GM12865 (cell line): Measurements from ENCODE around the gene POU3F1.

ENCODE experiments used
- DNase-seq: peaks from one replicate; pipeline ENCODE4 v3.0.0; 2010; ENCODE audit warnings: low read depth
- H3K4me3 ChIP-seq: 2 replicates; pipeline ENCODE4 v1.5.1; 2011; ENCODE audit warnings: mild to moderate bottlenecking, low read depth, low read length, control low read depth
- TF ChIP-seq, protein P1 (sequence below): IDR thresholded peaks from 2 replicates; pipeline ENCODE4 v1.5.1; 2011; ENCODE audit warnings: low read length, control low read depth, low read depth, inconsistent platforms; ENCODE audit not compliant: insufficient read depth; ENCODE audit errors: missing control alignments

POU3F1 gene

DNA sequence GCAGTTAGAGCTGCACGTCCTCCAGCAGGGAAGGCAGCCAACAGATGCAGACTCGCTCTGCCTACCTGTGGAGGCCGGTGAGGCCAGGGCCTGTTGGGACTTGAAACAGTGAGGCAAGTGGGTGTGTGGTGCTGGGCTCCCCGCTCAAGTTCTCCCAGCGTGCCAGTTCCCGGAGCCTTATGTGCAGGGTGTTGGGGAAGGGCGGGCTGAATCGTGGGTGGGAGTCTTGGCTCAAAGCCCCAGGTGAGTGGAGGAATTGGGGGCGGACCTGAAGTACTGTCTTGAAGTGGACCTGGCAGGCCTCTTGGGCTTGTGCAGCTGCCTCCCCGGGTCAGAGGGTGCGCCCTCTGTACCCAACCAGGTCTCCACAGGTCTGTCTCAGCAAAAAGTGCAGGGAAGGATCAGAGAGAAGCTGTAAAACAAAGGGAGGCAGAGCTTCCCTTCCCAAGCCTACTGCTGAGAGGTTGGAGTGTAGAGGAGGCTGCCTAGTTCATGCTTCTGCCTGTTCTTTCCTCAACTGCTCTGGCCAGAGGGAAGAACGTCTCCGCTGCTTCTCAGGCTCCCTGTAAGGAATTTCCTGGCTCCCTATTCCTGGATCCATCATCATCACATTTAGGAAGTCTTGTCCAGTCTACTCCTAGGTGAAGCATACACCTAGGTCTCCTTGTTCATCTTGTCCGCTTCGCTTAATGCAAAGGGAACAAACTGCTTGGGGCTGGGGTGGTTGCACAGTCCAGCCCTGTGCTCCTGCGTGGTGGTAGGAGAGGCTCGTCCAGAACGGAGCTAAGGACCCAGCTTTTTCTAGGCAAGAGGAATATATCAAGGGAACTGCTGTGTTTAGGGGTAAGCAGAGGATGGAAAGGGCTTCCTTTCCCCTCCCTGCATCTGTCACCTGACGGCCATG is 19.1 kb downstream of the POU3F1 start:
- TF ChIP-seq, protein P1, sequence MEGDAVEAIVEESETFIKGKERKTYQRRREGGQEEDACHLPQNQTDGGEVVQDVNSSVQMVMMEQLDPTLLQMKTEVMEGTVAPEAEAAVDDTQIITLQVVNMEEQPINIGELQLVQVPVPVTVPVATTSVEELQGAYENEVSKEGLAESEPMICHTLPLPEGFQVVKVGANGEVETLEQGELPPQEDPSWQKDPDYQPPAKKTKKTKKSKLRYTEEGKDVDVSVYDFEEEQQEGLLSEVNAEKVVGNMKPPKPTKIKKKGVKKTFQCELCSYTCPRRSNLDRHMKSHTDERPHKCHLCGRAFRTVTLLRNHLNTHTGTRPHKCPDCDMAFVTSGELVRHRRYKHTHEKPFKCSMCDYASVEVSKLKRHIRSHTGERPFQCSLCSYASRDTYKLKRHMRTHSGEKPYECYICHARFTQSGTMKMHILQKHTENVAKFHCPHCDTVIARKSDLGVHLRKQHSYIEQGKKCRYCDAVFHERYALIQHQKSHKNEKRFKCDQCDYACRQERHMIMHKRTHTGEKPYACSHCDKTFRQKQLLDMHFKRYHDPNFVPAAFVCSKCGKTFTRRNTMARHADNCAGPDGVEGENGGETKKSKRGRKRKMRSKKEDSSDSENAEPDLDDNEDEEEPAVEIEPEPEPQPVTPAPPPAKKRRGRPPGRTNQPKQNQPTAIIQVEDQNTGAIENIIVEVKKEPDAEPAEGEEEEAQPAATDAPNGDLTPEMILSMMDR: no peak
- H3K4me3 ChIP-seq: no peak overlapping the region
- DNase-seq: no peak

DNA sequence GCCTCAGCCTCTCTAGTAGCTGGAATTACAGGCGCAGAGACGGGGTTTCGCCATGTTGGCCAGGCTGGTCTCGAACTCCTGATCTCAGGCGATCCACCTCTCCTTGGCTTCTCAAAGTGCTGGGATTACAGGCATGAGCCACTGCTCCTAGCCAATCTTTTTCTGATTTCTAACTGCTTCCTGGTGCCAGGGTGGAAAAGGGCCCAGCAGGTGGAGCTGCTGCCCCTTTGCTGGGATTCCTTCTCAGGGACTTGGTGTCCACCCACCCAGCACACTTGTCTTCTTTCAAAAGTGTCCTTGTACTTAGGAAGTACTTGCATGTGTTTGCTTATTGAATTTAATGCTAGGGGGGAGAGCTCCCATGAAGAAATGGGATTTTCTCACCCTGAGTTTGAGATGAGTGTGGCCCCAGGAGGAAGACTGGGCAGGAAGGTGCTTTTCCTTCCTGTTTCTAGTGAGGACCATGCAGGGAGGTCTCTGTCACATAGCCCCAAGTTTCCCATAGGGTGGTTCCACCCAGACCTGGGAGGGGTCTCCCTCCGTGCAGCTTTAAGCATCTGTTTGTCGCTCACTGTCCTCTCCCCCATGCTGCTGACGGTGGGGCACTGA is 19.9 kb downstream of the POU3F1 start:
- no peak overlapping the region for H3K4me3 ChIP-seq
- TF ChIP-seq, protein P1: peak; percentile 66
- peak; percentile 72 for DNase-seq

DNA sequence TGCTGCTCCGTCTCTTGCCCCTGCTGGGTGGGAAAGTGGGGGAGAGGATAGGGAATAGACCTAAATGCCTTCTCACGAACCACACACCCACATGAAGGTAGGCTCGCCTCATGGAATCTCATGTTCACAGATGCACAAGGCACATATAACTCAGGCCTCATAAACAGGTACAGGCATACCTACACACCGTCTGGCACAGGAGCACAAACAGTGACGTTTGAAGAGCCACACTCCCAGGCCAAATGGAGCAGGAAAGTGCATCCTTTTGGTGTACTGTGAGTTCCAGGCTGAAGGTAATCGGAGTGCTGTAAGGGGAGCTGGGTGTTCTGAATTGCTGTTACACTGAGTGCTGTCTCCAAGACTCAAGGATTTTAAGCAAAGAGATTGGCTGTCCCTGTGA is 20.9 kb downstream of the POU3F1 start:
- TF ChIP-seq, protein P1: no peak
- no peak overlapping the region for H3K4me3 ChIP-seq
- no peak for DNase-seq

DNA sequence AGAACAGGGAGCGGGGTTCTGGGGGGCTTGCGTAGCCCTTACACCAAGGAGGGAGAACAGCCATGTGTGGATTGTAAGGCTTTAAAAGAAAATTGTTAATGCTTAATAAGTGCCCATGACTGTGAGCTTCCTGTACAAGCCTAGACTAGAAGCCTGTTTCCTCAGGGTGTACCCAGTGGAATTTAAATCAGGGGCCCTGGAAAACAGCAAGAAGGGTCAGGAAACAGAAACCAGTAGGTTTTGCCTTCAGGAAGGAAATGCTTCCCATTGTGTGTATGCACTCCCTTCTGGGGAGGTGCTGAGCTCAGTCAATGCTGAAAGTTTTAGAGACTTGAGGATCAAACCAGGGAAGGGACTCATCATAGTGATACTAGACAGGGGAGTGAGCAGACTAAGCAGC is 21.4 kb downstream of the POU3F1 start:
- TF ChIP-seq, protein P1: no peak
- H3K4me3 ChIP-seq: no peak overlapping the region
- DNase-seq: no peak

DNA sequence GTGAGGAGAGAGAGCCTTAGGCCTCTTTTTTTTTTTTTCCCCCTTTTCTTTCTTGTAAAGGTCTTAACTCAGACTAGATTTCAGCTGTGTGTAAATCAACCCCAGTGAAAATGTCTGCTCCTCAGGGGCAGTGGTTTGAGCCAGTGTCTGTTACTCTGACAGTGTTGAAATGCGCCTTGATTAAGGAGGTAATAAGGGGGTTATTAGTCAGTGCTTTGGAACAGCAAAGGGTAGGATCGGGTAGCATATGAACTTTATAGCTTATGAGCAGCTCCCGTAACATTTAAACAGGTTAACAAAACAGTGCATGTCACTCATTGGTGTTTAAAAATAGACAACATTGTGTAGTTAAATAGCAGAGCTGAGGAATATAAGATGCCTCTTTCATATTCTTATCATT is 23.8 kb downstream of the POU3F1 start:
- TF ChIP-seq, protein P1: no peak
- DNase-seq: no peak
- no peak overlapping the region for H3K4me3 ChIP-seq

DNA sequence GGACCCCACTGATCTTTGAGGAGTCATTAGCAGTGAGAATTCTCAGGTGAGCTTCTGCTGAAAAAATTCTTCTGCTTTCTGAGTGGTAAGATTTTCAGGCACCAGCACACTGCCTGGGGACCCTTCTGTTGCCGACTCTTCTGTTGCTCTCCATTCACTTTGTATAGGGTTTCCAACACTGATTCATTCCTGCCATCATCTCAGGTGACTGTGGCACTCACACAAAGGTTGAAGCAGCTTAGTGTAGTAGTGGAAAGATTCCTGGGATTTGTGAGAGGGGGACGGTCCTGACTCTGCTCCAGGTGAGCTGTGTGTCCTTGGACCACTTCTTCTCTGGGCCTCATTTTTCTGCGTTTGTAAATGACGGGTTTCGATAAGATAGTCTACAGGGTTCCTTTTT is 24.6 kb downstream of the POU3F1 start:
- no peak for DNase-seq
- no peak overlapping the region for H3K4me3 ChIP-seq
- TF ChIP-seq, protein P1: no peak
